HG02885 (cell line): ENCODE results near the gene SCEL.

ENCODE experiments used
- ATAC-seq: cut with Tn5 transposase; IDR thresholded peaks from one replicate; pipeline ENCODE4 v1.9.1; 2021; ENCODE audit warnings: mild to moderate bottlenecking; ENCODE audit not compliant: unreplicated experiment, poor library complexity

SCEL gene

DNA sequence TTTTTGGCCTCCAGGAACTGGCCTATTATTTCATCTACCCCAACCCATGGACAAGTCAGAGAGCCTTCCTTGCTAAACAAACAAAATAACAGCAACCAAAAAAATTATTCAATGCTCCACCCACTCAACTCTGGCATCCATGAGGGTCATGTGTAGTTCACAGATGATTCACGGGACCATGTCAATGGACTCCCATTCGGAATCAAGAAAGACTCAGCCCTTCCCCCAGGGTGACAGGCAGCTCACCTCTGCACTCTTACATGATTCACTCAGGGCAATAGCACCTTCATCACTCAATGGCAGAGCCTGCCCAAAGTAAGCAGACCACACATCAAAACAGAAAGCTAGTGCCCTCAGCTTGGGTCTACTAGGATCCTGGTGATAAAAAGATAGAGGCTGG, 14.3 kb upstream of the SCEL start:
- no peak for ATAC-seq

DNA sequence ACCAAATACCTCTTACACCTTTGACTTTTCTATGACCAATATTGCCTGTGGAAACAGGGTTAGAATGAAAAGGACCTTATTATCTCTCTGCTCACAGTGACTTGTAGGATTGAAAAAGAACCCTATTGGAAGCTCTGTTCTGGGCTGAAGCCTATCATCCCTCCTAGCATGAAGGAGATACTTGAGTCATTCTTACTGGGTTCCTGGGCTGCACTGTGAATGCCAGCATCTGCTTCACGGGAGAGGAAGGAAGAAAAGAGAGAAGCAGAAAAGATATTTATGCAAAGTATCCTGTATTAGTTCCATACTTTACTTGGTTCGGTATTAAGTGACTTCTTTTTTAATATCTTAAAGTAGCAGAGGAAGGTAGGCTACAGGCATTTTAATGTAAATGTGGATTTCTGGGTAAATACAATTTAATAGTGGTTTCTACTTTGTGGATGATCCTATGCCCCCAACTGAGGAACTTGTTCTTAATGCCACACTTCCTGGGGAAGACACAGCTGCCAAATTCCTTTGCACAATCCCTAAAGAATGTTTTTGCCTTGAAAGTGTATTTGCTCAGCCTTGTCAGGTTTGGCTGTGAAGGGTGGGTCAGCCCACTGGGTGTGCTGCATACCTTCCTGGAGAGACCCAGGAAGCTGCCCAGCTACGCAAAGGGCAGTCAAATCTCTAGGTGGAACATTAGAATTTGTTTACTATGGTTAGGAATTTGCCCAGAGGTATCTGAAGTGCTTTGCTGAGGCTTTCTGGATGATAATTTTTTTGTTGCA, 13.7 kb upstream of the SCEL start:
- no peak for ATAC-seq

DNA sequence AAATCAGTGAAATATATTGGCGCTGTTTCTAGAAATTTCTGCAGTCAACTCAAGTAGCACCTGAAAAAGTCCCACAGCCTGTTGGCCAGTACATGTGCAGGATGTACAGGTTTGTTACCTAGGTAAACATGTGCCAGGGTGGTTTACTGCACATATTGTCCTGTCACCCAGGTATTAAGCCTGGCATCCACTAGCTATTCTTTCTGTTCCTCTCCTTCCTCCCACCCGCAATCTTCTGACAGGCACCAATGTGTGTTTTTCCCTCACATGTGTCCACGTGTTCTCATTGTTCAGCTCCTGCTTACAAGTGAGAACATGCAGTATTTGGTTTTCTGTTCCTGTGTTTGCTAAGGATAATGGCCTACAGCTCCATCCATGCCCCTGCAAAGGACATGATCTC, 13.1 kb upstream of the SCEL start:
- ATAC-seq: no peak

DNA sequence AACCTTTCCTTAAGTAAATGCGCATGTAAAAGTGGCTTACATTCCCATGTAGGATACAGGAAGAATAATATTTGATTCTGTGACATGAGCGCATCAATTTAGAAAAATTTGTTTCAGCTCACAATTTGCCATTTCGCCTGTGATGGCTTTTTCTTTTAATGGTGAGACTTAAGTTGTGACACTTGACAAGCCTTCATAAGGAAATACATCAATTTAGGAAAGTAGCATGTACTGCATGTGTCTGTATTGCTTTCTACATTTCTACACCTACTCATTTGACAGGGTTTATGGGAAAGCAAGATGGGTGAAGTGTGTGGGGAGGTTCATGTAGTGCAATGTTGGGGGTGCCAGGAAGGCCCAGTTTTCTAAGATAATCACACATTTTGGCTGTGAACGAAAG, 12.1 kb upstream of the SCEL start:
- ATAC-seq: no peak

DNA sequence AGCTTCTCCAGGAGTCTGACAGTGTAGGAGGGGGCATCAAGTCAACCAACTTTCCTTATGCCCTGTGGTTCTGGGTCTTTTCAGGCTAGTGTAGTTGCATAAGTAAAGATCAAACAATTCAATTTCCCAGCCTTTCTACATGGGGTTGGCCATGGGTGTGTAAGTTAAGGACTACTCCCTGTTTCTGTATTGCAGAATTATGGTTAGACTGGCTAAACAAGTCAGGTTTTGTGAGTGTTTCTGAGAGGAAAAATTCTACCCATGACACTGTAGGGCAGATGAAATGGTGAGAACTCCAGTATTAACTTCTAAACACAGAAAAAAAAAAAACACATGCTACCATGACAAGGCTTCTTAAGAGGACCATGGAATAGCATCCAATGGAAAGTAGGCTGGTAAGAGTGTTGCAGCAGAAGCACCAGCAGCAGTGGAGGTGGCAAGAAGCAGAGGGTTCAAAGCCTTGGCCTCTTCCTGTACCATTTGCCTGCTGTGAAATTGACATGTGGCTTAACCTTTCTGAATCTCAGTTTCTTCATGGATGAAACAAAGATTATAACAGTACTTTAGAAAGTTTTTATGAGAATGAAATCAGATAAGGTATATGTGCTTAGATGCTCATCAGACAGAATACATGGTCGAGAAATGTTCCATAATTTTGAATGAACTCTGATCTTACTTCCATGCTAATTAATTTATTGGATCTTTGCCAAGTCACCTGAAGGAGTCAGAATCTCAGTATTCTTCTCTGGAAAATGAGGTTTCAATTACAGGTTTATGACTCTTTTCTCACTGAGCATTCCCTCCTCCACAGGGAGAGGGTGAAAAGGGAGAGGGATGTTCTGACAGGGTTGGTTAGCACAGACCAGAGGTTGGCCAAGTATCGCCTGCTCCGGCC, 11.4 kb upstream of the SCEL start:
- peak; percentile 26 for ATAC-seq

DNA sequence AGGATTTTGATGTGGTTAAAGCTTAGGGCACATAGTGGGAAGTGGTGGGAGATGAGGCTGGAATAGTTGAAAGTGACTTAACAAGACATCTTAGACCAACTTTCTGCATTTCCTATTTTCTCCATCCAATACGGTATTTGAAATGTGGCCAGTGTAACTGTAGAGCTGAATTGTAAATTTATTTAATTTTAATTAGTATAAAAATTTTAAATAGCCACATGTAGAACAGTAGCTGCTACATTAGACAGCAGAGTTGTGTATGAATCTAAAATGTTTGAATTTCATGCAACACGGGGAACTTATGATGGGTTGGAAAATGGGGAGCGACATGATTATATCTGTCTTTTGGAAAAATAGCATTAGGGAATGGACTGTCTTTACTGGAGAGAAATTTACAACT, 7.1 kb upstream of the SCEL start:
- ATAC-seq: no peak

DNA sequence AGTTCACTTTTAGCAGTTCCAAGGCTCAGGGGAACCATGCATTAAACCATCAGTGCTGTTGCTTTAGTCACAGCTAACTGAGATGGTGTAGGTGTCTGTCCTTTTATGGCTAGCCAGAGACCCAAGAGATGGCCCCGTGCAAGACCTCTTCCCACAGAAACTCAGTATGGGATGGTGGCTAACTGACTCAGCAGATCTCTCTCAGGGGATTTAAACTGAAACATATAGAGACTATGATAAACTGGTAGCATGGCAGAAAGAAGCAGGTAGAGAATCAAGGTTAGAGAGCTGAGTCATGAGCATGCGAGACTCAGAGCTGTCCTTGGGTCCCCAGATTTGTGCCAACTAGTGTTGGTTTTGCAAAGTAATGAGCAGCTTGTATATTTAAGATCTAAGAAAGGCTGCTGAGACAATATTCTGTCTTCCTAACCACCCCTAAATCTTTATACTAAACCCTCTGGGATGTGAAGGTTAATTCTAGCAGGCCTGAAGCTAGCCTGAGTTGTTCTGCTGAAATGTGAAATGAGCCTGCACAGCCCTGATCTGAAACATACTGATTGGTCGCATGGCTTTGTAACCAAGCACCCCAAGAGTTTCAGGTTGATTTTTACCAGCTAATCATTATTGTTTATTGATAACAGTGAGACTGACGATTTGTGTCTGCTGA, 6.5 kb upstream of the SCEL start:
- peak; percentile 85 for ATAC-seq

DNA sequence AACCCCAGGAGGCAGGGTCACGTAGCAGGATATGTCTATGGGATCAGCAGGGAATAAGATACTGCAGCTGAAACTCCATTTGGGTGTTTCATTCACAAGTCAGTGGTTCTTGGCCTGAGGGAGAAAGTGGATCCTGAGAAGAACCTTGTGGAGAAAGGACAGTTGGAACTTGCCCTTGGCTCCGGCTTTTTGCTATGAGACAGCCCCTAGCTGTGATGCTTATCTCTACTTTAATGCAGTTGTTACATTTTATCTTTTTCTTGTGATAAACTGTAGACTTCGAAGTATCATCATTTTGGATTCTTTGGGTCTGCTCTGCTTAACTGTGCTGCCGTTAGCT, 6.0 kb upstream of the SCEL start:
- ATAC-seq: no peak

DNA sequence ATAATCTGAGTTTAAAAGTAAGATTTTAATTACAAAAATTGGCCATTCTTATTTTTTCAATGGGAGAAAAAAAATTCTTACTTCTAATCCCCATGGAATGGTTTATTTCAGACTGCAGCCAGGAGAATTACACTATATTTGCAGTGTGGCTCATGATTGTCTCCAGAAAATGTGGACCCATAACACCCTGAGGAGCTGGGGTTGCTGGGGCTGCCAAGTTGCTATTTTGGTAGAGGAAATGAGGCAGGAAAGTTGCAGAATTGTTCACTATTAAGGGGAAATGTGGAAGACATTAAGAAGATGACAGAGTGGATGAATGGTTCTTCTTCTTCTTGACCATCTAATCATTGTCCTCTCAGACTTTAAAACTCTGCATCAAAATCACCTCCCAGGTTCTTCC, 4.6 kb upstream of the SCEL start:
- no peak for ATAC-seq

DNA sequence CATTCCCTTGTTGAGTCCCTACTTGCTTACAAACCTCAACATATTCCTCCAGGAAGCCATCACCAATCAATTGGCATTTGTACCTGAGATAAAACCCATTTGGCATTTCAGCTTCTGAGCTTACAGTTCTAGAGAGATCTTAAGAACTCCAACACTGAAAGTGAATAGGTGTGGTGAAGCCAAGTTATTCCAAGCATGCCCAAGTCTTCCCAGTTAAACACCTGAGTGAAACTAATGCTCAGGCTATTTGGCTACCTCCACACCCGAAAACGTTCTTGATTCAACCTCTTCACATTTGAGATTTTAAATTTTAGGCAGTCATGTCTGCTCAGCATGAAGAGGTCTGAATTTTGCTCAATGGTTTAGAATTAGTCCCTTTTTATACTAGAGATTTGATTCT, 2.5 kb upstream of the SCEL start:
- no peak for ATAC-seq

DNA sequence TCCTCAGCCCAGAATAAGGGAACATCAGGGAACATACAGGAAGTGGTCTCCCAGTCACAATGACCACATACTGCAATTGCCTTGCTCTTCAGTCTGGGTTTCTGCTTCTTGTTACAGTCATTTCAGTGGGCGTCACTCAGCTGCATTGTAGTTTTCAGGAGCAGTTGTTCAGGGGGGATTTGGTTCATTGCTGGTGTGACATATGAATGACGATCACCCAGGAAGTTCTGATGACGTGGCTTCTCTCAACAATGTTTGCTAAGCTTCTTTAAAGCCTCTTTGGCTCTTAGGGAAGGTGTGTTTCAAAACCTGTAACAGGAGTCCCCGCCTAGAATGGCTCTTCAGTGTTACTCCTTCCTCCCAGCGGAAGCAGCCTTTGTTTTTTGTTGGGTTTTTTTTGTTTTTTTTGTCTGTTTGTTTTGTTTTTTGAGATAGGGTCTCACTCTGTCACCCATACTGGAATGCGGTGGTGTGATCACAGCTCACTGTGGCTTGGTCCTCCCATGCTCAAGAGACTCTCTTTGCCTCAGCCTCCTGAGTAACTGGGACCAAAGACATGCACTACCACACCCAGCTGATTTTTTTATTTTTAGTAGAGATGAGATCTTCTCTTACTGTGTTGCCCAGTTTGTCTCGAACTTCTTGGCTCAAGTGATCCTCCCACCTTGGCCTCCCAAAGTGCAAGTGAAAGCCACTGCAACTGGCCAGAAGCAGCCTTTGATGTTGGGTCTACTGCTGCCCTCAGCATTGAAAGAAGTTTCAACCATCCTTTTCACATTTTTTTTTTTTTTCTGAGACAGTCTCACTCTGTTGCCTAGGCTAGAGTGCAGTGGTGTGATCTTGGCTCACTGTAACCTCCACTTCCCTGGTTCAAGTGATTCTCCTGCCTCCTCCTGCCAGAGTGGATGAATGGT, 1.4 kb upstream of the SCEL start:
- ATAC-seq: no peak

DNA sequence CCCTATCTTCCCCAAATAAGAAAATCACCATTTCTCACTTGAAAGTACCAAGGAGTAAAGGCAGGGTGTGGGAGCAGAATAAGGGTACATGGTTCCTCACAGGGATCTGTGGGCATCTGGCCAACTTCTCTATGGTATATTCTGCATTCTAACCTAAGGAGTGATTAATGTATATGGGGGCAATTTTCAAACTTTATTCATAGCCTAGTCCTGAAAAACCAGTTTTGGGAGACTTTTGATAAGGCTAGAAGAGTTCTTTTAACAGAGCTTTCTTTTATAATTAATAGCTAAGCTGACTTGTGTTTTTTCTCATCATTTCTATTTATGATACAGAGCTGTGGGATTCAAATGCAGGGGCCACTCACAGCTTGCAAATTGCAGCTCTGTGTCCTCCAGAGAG, 852 bp downstream of the SCEL start:
- ATAC-seq: no peak

DNA sequence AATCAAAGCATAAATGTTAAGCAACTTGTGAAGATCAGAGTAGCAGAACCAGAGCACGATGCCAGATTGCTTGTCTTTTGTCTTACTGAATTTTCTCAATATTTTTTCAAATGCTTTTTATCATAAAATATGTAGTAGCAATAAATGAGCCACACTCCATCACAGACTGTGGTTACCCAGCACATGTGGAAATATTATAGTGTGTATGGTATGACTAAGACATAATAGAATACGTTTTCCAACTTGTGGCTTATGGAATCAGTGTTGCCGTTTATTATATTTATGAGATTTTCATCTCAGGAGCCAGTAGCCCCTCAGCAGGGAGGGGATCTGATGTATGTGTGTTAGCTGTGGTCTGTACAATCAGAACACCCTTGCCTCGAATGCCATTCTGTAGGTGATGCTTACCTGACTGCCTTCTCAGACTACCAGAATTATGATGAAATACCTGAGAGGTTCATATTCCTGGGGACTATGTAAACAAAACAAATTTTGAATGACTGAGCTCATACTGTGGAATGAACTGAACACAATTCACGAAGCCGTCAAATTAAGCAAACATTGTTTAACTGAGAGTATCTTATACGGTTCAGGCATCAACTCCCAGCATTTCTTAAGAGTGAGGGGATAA, 1.9 kb downstream of the SCEL start:
- ATAC-seq: no peak

DNA sequence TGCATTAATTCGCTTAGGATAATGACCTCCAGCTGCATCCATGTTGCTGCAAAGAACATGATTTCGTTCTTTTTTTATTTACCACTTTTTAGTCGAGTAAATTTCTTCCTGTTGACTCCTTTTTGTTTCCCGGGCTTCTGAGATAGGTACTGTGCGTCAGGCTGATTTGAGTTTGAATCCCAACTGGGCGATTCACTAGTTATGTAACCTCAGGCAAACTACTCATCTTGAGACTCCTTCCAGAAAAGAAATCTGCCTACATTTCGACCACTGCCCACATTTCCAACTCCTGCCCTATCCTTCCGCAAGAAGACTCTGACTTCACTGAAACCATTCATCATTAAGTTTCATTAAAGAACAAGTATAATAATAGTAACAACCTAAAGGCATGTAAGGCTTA, 8.2 kb downstream of the SCEL start:
- no peak for ATAC-seq

DNA sequence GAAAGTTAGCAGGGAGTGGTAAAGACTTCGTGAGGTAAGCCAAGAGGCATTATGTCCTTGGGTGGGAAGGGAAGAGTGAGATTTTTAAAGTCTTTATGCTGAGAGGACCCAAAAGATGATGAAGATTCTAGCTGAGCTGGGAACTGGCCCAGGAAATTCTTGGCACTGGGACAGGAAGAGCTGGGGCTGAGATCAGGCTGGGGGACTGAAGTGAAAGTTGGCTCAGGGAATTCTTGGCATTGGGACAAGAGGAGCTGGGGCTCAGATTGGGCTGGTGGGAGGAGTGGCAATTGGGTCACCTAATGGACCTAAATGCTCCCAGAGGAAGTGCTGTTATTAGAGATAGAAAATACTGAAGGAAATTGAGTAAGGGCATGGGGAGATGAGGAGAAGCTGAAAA, 8.8 kb downstream of the SCEL start:
- no peak for ATAC-seq

DNA sequence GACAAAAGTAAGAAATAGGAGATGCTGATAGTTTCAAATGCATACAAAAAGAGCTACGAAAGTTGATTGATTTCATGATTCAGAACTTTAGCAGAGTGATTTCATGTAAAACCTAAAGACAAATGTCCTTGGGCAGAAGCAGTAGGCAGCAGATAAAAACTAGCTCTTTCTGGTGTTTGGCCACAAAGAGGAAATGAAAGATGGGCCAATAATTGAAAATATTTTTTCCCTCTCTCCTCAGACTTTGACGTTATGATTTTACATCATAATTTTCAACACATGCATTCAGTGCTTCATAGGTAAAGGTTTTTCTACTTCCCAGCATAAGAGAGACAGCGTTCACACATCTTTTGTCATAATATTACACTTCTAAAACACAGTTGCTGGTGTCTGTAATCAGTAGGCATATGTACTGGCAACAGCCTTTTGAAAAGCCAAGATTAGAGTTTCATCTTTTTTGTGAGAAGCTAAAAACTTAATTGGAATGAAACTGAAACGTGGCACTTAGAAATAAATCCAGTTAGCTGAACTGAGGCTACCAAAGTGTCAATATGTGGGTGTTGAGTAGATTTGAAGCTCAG, 9.3 kb downstream of the SCEL start:
- ATAC-seq: peak; percentile 73

DNA sequence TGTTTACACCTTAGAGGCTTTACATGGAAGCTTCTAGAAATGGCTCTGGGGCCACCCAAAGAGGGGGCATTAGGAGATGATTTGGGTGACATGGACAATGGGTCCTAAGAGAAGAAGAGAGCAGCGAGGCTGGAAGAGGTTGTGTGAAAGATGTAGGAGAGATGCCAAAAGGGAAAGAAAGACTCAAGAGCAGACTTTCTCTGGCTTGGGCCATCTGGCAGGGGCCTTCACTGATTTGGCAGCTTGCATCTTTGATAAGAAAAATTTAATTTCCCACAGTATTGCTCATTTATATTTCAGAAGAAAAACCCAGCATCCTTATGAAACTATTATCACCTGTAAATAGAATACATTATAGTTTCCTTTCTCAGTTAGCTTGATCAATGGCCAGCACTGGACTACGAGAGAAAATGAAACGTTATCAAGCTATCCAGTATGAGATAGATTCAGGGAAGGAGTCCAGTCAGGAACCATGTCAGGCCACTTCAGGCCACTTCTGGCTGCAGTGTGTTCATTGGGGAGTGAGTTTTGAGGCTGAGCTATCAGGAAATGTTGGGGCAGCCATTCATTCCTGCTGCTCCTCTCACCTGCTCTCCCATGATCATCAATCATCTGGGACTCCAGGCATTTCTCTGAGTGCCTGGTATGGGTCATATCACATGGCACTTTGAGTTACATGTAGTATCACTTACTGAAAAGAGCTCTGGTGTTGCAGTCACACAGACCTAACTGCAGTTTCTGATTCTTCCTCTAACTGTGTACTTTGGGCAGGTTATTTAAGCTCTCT, 10.3 kb downstream of the SCEL start:
- no peak for ATAC-seq

DNA sequence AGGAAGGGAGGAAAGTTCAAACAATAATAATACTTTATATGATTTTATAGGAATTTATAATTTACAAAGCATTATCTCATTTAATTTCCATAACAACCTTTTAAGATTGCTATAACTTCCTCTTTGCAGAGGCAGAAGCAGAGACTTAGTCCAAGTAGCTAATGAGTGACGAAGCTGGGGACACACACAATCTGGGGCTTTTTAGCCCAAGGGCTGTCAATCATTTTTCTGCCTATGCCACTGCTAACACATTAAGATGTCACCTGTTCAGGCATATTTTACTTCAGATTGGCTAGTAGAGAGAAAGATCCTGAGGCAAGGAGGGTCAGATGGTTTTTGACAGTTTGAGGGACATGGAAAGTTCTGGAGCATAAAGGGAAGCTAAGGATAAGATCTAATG, 12.6 kb downstream of the SCEL start:
- no peak for ATAC-seq

DNA sequence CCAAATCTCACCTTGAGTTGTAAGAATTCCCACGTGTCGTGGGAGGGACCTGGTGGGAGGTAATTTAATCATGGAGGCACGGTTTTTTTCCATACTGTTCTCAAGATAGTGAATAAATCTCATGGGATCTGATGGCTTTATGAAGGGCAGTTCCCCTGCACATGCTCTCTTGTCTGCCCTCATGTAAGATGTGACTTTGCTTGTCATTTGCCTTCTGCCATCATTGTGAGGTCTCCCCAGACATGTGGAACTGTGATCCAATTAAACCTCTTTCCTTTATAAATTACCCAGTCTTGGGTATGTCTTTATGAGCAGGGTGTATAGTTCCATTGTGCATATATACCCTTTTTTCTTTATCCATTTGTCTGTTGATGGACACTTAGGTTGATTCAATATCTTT, 13.1 kb downstream of the SCEL start:
- ATAC-seq: no peak
